GM23338 (cell line): ENCODE data around the gene FAM3D. TPM values are rescaled to one million over a fixed set of nuclear protein-coding genes. Genes with fewer than 3 reads are reported as not detected.
A peak's percentile ranks its signal among the peaks of the same experiment; 100 is the strongest.

Source experiments
- ATAC-seq: fragments of 200-7000 bp; cut with Tn5 transposase; 3 replicates; pipeline ENCODE4 v1.9.1; 2020
- DNase-seq: peaks from one replicate; pipeline ENCODE4 v3.0.0-alpha.2; 2015; ENCODE audit warnings: low spot score
- H2AFZ ChIP-seq: fragments of 200-600 bp; sonication (generic); 2 replicates; pipeline ENCODE4 v1.8.0; 2016; ENCODE audit warnings: antibody characterized with exemption, mild to moderate bottlenecking, moderate library complexity
- H3F3A ChIP-seq: fragments of 200-600 bp; sonication (generic); replicated peaks from 2 replicates; pipeline ENCODE4 v1.8.0; 2017; ENCODE audit warnings: antibody characterized with exemption, mixed run types, low read depth
- H3K27ac ChIP-seq: fragments of 200-600 bp; sonication (generic); 2 replicates; pipeline ENCODE4 v1.6.1; 2016; ENCODE audit warnings: low read depth
- H3K27me3 ChIP-seq: fragments of 200-600 bp; sonication (generic); 2 replicates; pipeline ENCODE4 v1.8.0; 2016; ENCODE audit warnings: mild to moderate bottlenecking, mixed run types, moderate library complexity; ENCODE audit not compliant: insufficient read depth
- H3K36me3 ChIP-seq: fragments of 200-600 bp; sonication (generic); 2 replicates; pipeline ENCODE4 v1.8.0; 2016; ENCODE audit warnings: mild to moderate bottlenecking; ENCODE audit not compliant: insufficient read depth
- H3K4me1 ChIP-seq: fragments of 200-600 bp; sonication (generic); 2 replicates; pipeline ENCODE4 v1.8.0; 2016; ENCODE audit warnings: mild to moderate bottlenecking, moderate library complexity; ENCODE audit not compliant: insufficient read depth
- H3K4me2 ChIP-seq: fragments of 200-600 bp; sonication (generic); 2 replicates; pipeline ENCODE4 v1.7.1; 2017; ENCODE audit warnings: mixed run types
- H3K4me3 ChIP-seq: fragments of 200-600 bp; sonication (generic); 2 replicates; pipeline ENCODE4 v1.6.1; 2016; ENCODE audit warnings: mixed run types
- H3K79me2 ChIP-seq: fragments of 200-600 bp; sonication (generic); replicated peaks from 2 replicates; pipeline ENCODE4 v1.8.0; 2017; ENCODE audit warnings: mild to moderate bottlenecking; ENCODE audit not compliant: insufficient read depth
- H3K9me2 ChIP-seq: fragments of 200-600 bp; sonication (generic); 2 replicates; pipeline ENCODE4 v1.8.0; 2017; ENCODE audit not compliant: insufficient read depth
- H4K20me1 ChIP-seq: fragments of 200-600 bp; sonication (generic); replicated peaks from 2 replicates; pipeline ENCODE4 v1.8.0; 2017; ENCODE audit warnings: mild to moderate bottlenecking; ENCODE audit not compliant: insufficient read depth
- H3K27ac Mint-ChIP-seq: 2 replicates; pipeline ENCODE4 v1.8.0; 2020; ENCODE audit warnings: inconsistent platforms, mild to moderate bottlenecking, moderate library complexity, mixed read lengths
- H3K27me3 Mint-ChIP-seq: 3 replicates; pipeline ENCODE4 v1.8.0; 2022; ENCODE audit warnings: low read depth, mild to moderate bottlenecking, moderate library complexity, mixed read lengths, inconsistent platforms; ENCODE audit not compliant: insufficient read depth, poor library complexity
- H3K36me3 Mint-ChIP-seq: 3 replicates; pipeline ENCODE4 v1.8.0; 2021; ENCODE audit warnings: low read depth, mild to moderate bottlenecking, inconsistent platforms, moderate library complexity, mixed read lengths
- H3K4me1 Mint-ChIP-seq: 3 replicates; pipeline ENCODE4 v1.8.0; 2020; ENCODE audit warnings: mild to moderate bottlenecking, inconsistent platforms, mixed read lengths
- H3K4me3 Mint-ChIP-seq: 3 replicates; pipeline ENCODE4 v1.8.0; 2021; ENCODE audit warnings: moderate library complexity, mild to moderate bottlenecking, inconsistent platforms, mixed read lengths
- H3K9me3 Mint-ChIP-seq: 3 replicates; pipeline ENCODE4 v1.8.0; 2020; ENCODE audit warnings: moderate library complexity, mild to moderate bottlenecking, inconsistent platforms, mixed read lengths
- CREB1 ChIP-seq: fragments of 250-450 bp; sonication (Bioruptor Pico); IDR thresholded peaks from 2 replicates; pipeline ENCODE4 v1.5.0; 2020; ENCODE audit warnings: low read depth, mild to moderate bottlenecking, moderate library complexity
- EZH2 ChIP-seq: fragments of 200-600 bp; sonication (generic); IDR thresholded peaks from one replicate; pipeline ENCODE4 v1.8.0; 2017; ENCODE audit warnings: antibody characterized with exemption, mild to moderate bottlenecking, low read depth; ENCODE audit not compliant: unreplicated experiment
- EZH2phosphoT487 ChIP-seq: fragments of 200-600 bp; sonication (generic); IDR thresholded peaks from one replicate; pipeline ENCODE4 v1.8.1; 2018; ENCODE audit warnings: antibody characterized with exemption; ENCODE audit not compliant: unreplicated experiment
- JUNB ChIP-seq: IDR thresholded peaks from one replicate; pipeline ENCODE4 v1.6.1; 2016; ENCODE audit warnings: antibody characterized with exemption; ENCODE audit not compliant: unreplicated experiment
- NANOG ChIP-seq: IDR thresholded peaks from 2 replicates; pipeline ENCODE4 v1.6.1; 2016; ENCODE audit warnings: antibody characterized with exemption, borderline replicate concordance
- POLR2AphosphoS5 ChIP-seq: IDR thresholded peaks from 2 replicates; pipeline ENCODE4 v1.6.1; 2016; ENCODE audit warnings: antibody characterized with exemption, low read depth
- STAT1 ChIP-seq: IDR thresholded peaks from one replicate; pipeline ENCODE4 v1.6.1; 2016; ENCODE audit warnings: antibody characterized with exemption; ENCODE audit not compliant: unreplicated experiment
- ZNF114 ChIP-seq: fragments of 250-450 bp; sonication (Bioruptor Pico); IDR thresholded peaks from 2 replicates; pipeline ENCODE4 v1.5.0; 2020; ENCODE audit warnings: mild to moderate bottlenecking, moderate library complexity
- ZNF331 ChIP-seq: fragments of 250-450 bp; sonication (Bioruptor Pico); IDR thresholded peaks from 2 replicates; pipeline ENCODE4 v1.5.0; 2020; ENCODE audit warnings: low read depth, mild to moderate bottlenecking, moderate library complexity
- polyA plus RNA-seq: library from polyadenylated mRNA; unstranded; fragments of >200 nt; fragmentation: Nextera tagmentation; extraction: Ambion mirVana; gene quantifications from 2 replicates; pipeline ENCODE4 v1.2.1, GENCODE V29; 2016
- total RNA-seq: library from RNA; depleted of rRNA; stranded (reverse); fragments of >200 nt; shearing (Covaris generic); gene quantifications from 2 replicates; pipeline ENCODE4 v1.2.3, GENCODE V29; 2014
- TF ChIP-seq, protein P1 (sequence below): IDR thresholded peaks from one replicate; pipeline ENCODE4 v1.6.1; 2018; ENCODE audit warnings: antibody characterized with exemption; ENCODE audit not compliant: unreplicated experiment
- TF ChIP-seq, protein P2 (sequence below): IDR thresholded peaks from 2 replicates; pipeline ENCODE4 v1.6.1; 2016; ENCODE audit warnings: antibody characterized with exemption
- TF ChIP-seq, protein P3 (sequence below): fragments of 250-450 bp; sonication (Bioruptor Pico); IDR thresholded peaks from 2 replicates; pipeline ENCODE4 v1.5.0; 2020; ENCODE audit warnings: mild to moderate bottlenecking, moderate library complexity

Gene FAM3D
- total and polyA plus RNA-seq, 2 experiments from 2014 or later = 0.26 TPM; not detected in 1

- peaks cover 32% of the 10 kb centered on the region for H3K27me3 ChIP-seq
- H4K20me1 ChIP-seq = no peaks in the 10 kb centered on the region
- no peak overlapping the region for H2AFZ ChIP-seq
- peaks cover 71% of the 10 kb centered on the region for H3K27me3 Mint-ChIP-seq
- TF ChIP-seq, protein P1, sequence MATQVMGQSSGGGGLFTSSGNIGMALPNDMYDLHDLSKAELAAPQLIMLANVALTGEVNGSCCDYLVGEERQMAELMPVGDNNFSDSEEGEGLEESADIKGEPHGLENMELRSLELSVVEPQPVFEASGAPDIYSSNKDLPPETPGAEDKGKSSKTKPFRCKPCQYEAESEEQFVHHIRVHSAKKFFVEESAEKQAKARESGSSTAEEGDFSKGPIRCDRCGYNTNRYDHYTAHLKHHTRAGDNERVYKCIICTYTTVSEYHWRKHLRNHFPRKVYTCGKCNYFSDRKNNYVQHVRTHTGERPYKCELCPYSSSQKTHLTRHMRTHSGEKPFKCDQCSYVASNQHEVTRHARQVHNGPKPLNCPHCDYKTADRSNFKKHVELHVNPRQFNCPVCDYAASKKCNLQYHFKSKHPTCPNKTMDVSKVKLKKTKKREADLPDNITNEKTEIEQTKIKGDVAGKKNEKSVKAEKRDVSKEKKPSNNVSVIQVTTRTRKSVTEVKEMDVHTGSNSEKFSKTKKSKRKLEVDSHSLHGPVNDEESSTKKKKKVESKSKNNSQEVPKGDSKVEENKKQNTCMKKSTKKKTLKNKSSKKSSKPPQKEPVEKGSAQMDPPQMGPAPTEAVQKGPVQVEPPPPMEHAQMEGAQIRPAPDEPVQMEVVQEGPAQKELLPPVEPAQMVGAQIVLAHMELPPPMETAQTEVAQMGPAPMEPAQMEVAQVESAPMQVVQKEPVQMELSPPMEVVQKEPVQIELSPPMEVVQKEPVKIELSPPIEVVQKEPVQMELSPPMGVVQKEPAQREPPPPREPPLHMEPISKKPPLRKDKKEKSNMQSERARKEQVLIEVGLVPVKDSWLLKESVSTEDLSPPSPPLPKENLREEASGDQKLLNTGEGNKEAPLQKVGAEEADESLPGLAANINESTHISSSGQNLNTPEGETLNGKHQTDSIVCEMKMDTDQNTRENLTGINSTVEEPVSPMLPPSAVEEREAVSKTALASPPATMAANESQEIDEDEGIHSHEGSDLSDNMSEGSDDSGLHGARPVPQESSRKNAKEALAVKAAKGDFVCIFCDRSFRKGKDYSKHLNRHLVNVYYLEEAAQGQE = no peak
- TF ChIP-seq, protein P2, sequence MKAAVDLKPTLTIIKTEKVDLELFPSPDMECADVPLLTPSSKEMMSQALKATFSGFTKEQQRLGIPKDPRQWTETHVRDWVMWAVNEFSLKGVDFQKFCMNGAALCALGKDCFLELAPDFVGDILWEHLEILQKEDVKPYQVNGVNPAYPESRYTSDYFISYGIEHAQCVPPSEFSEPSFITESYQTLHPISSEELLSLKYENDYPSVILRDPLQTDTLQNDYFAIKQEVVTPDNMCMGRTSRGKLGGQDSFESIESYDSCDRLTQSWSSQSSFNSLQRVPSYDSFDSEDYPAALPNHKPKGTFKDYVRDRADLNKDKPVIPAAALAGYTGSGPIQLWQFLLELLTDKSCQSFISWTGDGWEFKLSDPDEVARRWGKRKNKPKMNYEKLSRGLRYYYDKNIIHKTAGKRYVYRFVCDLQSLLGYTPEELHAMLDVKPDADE = no peak
- TF ChIP-seq JUNB = no peak
- no peak for TF ChIP-seq EZH2
- TF ChIP-seq STAT1 = no peak
- no peak for TF ChIP-seq NANOG
- TF ChIP-seq ZNF331 (CRISPR knock-in tag) = no peak
- TF ChIP-seq EZH2phosphoT487 = no peak
- TF ChIP-seq, protein P3, sequence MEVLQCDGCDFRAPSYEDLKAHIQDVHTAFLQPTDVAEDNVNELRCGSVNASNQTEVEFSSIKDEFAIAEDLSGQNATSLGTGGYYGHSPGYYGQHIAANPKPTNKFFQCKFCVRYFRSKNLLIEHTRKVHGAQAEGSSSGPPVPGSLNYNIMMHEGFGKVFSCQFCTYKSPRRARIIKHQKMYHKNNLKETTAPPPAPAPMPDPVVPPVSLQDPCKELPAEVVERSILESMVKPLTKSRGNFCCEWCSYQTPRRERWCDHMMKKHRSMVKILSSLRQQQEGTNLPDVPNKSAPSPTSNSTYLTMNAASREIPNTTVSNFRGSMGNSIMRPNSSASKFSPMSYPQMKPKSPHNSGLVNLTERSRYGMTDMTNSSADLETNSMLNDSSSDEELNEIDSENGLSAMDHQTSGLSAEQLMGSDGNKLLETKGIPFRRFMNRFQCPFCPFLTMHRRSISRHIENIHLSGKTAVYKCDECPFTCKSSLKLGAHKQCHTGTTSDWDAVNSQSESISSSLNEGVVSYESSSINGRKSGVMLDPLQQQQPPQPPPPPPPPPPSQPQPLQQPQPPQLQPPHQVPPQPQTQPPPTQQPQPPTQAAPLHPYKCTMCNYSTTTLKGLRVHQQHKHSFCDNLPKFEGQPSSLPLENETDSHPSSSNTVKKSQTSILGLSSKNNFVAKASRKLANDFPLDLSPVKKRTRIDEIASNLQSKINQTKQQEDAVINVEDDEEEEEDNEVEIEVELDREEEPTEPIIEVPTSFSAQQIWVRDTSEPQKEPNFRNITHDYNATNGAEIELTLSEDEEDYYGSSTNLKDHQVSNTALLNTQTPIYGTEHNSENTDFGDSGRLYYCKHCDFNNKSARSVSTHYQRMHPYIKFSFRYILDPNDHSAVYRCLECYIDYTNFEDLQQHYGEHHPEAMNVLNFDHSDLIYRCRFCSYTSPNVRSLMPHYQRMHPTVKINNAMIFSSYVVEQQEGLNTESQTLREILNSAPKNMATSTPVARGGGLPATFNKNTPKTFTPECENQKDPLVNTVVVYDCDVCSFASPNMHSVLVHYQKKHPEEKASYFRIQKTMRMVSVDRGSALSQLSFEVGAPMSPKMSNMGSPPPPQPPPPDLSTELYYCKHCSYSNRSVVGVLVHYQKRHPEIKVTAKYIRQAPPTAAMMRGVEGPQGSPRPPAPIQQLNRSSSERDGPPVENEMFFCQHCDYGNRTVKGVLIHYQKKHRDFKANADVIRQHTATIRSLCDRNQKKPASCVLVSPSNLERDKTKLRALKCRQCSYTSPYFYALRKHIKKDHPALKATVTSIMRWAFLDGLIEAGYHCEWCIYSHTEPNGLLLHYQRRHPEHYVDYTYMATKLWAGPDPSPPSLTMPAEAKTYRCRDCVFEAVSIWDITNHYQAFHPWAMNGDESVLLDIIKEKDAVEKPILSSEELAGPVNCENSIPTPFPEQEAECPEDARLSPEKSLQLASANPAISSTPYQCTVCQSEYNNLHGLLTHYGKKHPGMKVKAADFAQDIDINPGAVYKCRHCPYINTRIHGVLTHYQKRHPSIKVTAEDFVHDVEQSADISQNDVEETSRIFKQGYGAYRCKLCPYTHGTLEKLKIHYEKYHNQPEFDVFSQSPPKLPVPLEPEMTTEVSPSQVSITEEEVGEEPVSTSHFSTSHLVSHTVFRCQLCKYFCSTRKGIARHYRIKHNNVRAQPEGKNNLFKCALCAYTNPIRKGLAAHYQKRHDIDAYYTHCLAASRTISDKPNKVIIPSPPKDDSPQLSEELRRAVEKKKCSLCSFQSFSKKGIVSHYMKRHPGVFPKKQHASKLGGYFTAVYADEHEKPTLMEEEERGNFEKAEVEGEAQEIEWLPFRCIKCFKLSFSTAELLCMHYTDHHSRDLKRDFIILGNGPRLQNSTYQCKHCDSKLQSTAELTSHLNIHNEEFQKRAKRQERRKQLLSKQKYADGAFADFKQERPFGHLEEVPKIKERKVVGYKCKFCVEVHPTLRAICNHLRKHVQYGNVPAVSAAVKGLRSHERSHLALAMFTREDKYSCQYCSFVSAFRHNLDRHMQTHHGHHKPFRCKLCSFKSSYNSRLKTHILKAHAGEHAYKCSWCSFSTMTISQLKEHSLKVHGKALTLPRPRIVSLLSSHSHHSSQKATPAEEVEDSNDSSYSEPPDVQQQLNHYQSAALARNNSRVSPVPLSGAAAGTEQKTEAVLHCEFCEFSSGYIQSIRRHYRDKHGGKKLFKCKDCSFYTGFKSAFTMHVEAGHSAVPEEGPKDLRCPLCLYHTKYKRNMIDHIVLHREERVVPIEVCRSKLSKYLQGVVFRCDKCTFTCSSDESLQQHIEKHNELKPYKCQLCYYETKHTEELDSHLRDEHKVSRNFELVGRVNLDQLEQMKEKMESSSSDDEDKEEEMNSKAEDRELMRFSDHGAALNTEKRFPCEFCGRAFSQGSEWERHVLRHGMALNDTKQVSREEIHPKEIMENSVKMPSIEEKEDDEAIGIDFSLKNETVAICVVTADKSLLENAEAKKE = no peak
- TF ChIP-seq ZNF114 (CRISPR knock-in tag) = no peak
- no peak for TF ChIP-seq POLR2AphosphoS5
- no peak for TF ChIP-seq CREB1 (CRISPR knock-in tag)
- no peaks in the 10 kb centered on the region for H3F3A ChIP-seq
- H3K4me1 Mint-ChIP-seq = peaks cover 10% of the 10 kb centered on the region; the same call in 2 of the 3 replicates
- H3K4me3 ChIP-seq = no peak overlapping the region
- no peaks in the 10 kb centered on the region; the same call in 2 of the 3 replicates for H3K9me3 Mint-ChIP-seq
- DNase-seq (peak; percentile 47), ATAC-seq (peak; percentile 33; the same call in 2 of the 3 replicates)
- no peaks in the 10 kb centered on the region for H3K79me2 ChIP-seq
- no peaks in the 10 kb centered on the region for H3K9me2 ChIP-seq
- no peaks in the 10 kb centered on the region for H3K36me3 ChIP-seq
- no peak overlapping the region for H3K27ac Mint-ChIP-seq
- no peak overlapping the region for H3K27ac ChIP-seq
- H3K4me1 ChIP-seq = no peaks in the 10 kb centered on the region
- H3K36me3 Mint-ChIP-seq = no peaks in the 10 kb centered on the region
- no peak overlapping the region for H3K4me3 Mint-ChIP-seq
- no peak overlapping the region for H3K4me2 ChIP-seq
Observed at GRCh38 chr3:58635371-58636285, 30.9 kb downstream of the FAM3D start.
